RWPE2 (cell line): ENCODE results near the gene MYBPC2.

Source experiments
- ATAC-seq: fragments of 200-7000 bp; cut with Tn5 transposase; 3 replicates; pipeline ENCODE4 v1.9.1; 2021; ENCODE audit warnings: low read depth
- DNase-seq: peaks from one replicate; pipeline ENCODE4 v3.0.0-alpha.2; 2020; ENCODE audit warnings: low spot score
- H3K27ac ChIP-seq: fragments of 450-650 bp; 2 replicates; pipeline ENCODE4 v1.5.1; 2017; ENCODE audit warnings: mild to moderate bottlenecking; ENCODE audit not compliant: poor library complexity, severe bottlenecking
- H3K27me3 ChIP-seq: fragments of 250-450 bp; sonication (Bioruptor Pico); 2 replicates; pipeline ENCODE4 v1.5.1; 2021; ENCODE audit warnings: mild to moderate bottlenecking, moderate library complexity; ENCODE audit not compliant: insufficient read depth, poor library complexity, severe bottlenecking
- H3K36me3 ChIP-seq: fragments of 250-450 bp; sonication (Bioruptor Pico); 2 replicates; pipeline ENCODE4 v1.5.1; 2020; ENCODE audit warnings: low read depth, mild to moderate bottlenecking, moderate library complexity
- H3K4me1 ChIP-seq: fragments of 250-450 bp; sonication (Bioruptor Pico); 2 replicates; pipeline ENCODE4 v1.5.1; 2021; ENCODE audit warnings: mild to moderate bottlenecking, moderate library complexity; ENCODE audit not compliant: insufficient read depth, poor library complexity, severe bottlenecking
- H3K4me3 ChIP-seq: fragments of 250-450 bp; sonication (Bioruptor Pico); 2 replicates; pipeline ENCODE4 v1.5.1; 2021; ENCODE audit warnings: mild to moderate bottlenecking, moderate library complexity; ENCODE audit not compliant: severe bottlenecking
- H3K9me3 ChIP-seq: fragments of 250-450 bp; sonication (Bioruptor Pico); 2 replicates; pipeline ENCODE4 v1.5.1; 2021; ENCODE audit warnings: mild to moderate bottlenecking, moderate library complexity; ENCODE audit not compliant: severe bottlenecking
- CTCF ChIP-seq: fragments of 450-650 bp; IDR thresholded peaks from one replicate; pipeline ENCODE4 v1.5.1; 2017; ENCODE audit warnings: mild to moderate bottlenecking, moderate library complexity; ENCODE audit not compliant: poor library complexity, severe bottlenecking

The MYBPC2 gene

GRCh38 chr19:50462970-50463369 lies 30.3 kb downstream of the MYBPC2 start:
- ATAC-seq (no peak), DNase-seq (no peak)
- no peak for TF ChIP-seq CTCF
- H3K36me3 ChIP-seq, result no peaks in the 10 kb centered on the region
- no peak overlapping the region for H3K4me3 ChIP-seq
- no peak overlapping the region for H3K27ac ChIP-seq
- no peaks in the 10 kb centered on the region for H3K9me3 ChIP-seq
- peaks cover 19% of the 10 kb centered on the region for H3K27me3 ChIP-seq
- H3K4me1 ChIP-seq, result no peaks in the 10 kb centered on the region

- DNase-seq (no peak), ATAC-seq (no peak)
- H3K9me3 ChIP-seq, result no peaks in the 10 kb centered on the region
- no peak for TF ChIP-seq CTCF
- H3K27ac ChIP-seq, result no peak overlapping the region
- peaks cover 7% of the 10 kb centered on the region for H3K27me3 ChIP-seq
- no peaks in the 10 kb centered on the region for H3K36me3 ChIP-seq
- no peak overlapping the region for H3K4me3 ChIP-seq
- no peaks in the 10 kb centered on the region for H3K4me1 ChIP-seq
These were observed 31.7 kb downstream of the MYBPC2 start for GRCh38 chr19:50464348-50464747.

- DNase-seq (no peak), ATAC-seq (no peak)
- Histone ChIP-seq H3K27me3 (peaks cover 4% of the 10 kb centered on the region), H3K27ac (no peak overlapping the region), H3K9me3 (no peaks in the 10 kb centered on the region), H3K4me3 (no peak overlapping the region), H3K36me3 (no peaks in the 10 kb centered on the region), H3K4me1 (no peaks in the 10 kb centered on the region)
- TF ChIP-seq CTCF, result no peak
These were observed 32.3 kb downstream of the MYBPC2 start for GRCh38 chr19:50465000-50465399.

- ATAC-seq (no peak), DNase-seq (no peak)
- Histone ChIP-seq H3K27ac (no peak overlapping the region), H3K27me3 (no peaks in the 10 kb centered on the region), H3K4me3 (no peak overlapping the region), H3K4me1 (no peaks in the 10 kb centered on the region), H3K9me3 (no peaks in the 10 kb centered on the region), H3K36me3 (no peaks in the 10 kb centered on the region)
- no peak for TF ChIP-seq CTCF
These were observed 33.5 kb downstream of the MYBPC2 start for GRCh38 chr19:50465986-50466705.

- H3K9me3 ChIP-seq, result no peaks in the 10 kb centered on the region
- no peaks in the 10 kb centered on the region for H3K4me1 ChIP-seq
- H3K36me3 ChIP-seq, result no peaks in the 10 kb centered on the region
- ATAC-seq, result no peak
- H3K27ac ChIP-seq, result no peak overlapping the region
- no peak for TF ChIP-seq CTCF
- H3K27me3 ChIP-seq, result no peaks in the 10 kb centered on the region
- no peak overlapping the region for H3K4me3 ChIP-seq
- DNase-seq, result no peak
These were observed 34.0 kb downstream of the MYBPC2 start for GRCh38 chr19:50466706-50467039.
